ENCODE results near the gene MYO15B.

DNA sequence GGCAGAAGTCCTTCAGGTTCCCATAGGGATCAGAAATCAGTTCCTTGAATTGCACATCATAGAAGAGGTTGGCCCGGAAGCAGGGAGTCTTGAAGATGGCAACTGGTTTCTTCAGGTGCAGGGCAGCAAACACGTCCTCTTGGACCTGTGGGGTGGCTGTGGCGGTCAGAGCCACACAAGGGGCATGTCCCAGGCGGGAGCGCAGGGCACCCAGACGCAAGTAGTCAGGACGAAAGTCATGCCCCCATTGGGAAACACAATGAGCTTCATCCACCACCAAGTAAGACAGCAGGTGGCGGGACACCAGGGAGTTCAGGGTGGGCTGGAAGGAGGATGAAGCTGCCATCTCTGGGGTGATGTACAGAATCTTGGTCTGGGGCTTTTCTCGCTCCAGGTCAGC, 74.9 kb downstream of the MYO15B start:
- TF ChIP-seq, protein P1, sequence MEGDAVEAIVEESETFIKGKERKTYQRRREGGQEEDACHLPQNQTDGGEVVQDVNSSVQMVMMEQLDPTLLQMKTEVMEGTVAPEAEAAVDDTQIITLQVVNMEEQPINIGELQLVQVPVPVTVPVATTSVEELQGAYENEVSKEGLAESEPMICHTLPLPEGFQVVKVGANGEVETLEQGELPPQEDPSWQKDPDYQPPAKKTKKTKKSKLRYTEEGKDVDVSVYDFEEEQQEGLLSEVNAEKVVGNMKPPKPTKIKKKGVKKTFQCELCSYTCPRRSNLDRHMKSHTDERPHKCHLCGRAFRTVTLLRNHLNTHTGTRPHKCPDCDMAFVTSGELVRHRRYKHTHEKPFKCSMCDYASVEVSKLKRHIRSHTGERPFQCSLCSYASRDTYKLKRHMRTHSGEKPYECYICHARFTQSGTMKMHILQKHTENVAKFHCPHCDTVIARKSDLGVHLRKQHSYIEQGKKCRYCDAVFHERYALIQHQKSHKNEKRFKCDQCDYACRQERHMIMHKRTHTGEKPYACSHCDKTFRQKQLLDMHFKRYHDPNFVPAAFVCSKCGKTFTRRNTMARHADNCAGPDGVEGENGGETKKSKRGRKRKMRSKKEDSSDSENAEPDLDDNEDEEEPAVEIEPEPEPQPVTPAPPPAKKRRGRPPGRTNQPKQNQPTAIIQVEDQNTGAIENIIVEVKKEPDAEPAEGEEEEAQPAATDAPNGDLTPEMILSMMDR (conservative IDR thresholded peaks at IDR 0.05; ENCODE audit: low read depth, low read length) = no peak
- no peak for TF ChIP-seq RFX5 (IDR thresholded peaks at IDR 0.05; ENCODE audit: low read depth, low read length)
- no peak for TF ChIP-seq POLR2A (IDR thresholded peaks at IDR 0.05; ENCODE audit: low read depth, low read length)
- TF ChIP-seq RAD21 (IDR thresholded peaks at IDR 0.05; ENCODE audit: low read length) = no peak
- TF ChIP-seq CEBPB (IDR thresholded peaks at IDR 0.05; ENCODE audit: low read depth, low read length) = no peak
- TF ChIP-seq CHD1 (IDR thresholded peaks at IDR 0.05; ENCODE audit: low read depth, low read length) = no peak
- no peak for TF ChIP-seq RCOR1 (IDR thresholded peaks at IDR 0.05; ENCODE audit: insufficient replicate concordance, low read length)
- no peak for TF ChIP-seq FOS (IDR thresholded peaks at IDR 0.05; ENCODE audit: low read depth, low read length)
- TF ChIP-seq MAFK (IDR thresholded peaks at IDR 0.05; ENCODE audit: low read depth, low read length) = no peak
- no peak for TF ChIP-seq MAZ (IDR thresholded peaks at IDR 0.05; ENCODE audit: borderline replicate concordance, low read depth, low read length)
- TF ChIP-seq, protein P2, sequence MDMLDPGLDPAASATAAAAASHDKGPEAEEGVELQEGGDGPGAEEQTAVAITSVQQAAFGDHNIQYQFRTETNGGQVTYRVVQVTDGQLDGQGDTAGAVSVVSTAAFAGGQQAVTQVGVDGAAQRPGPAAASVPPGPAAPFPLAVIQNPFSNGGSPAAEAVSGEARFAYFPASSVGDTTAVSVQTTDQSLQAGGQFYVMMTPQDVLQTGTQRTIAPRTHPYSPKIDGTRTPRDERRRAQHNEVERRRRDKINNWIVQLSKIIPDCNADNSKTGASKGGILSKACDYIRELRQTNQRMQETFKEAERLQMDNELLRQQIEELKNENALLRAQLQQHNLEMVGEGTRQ (IDR thresholded peaks at IDR 0.05; ENCODE audit: low read depth, low read length) = no peak

Data from IMR-90 (cell line).